GM12892 (cell line): Measurements from ENCODE around the gene TFAM.

Source experiments
- POLR2A ChIP-seq: IDR thresholded peaks from 2 replicates; pipeline ENCODE4 v1.6.1; 2011; ENCODE audit warnings: low read depth, low read length, control low read depth
- POLR2AphosphoS5 ChIP-seq: IDR thresholded peaks from 2 replicates; pipeline ENCODE4 v1.6.1; 2011; ENCODE audit warnings: low read depth, low read length, control low read depth
- TAF1 ChIP-seq: IDR thresholded peaks from 2 replicates; pipeline ENCODE4 v1.6.1; 2011; ENCODE audit warnings: low read depth, mild to moderate bottlenecking, control low read depth, low read length, borderline replicate concordance

DNA sequence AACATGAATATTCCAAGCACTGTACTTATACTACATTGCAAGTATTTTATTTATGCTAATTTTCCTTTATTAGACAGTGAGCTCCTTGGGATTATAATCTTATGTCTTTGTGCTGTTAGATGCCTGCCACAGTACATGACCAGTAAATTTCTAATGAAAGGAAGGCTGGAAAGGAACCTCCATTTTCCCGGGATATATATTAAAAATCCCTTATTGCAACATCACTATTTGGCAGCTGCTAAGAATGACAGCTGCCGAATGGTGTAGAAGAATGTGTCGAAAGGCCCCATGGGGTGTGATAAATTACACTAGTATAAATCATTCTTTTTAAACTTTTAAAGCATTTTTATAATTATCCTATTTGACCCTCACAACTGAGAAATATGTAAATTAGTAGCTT is 59.1 kb downstream of the TFAM start:
- TF ChIP-seq POLR2AphosphoS5 (no peak), POLR2A (no peak), TAF1 (no peak)
